K562 (cell line): Measurements from ENCODE around the gene TREM1. TPM values are rescaled to one million over a fixed set of nuclear protein-coding genes. Genes with fewer than 3 reads are reported as not detected.

Experiments used
- BRD9 ChIP-seq: fragments of 450-650 bp; IDR thresholded peaks from 2 replicates; pipeline ENCODE4 v1.6.1; 2018; ENCODE audit warnings: low read depth; ENCODE audit not compliant: partially characterized antibody
- CBX3 ChIP-seq, 2 experiments: IDR thresholded peaks; 1 replicate in 1 of 2; 2 replicates in 1 of 2; pipeline ENCODE4 v1.6.1; 2012; ENCODE audit warnings: inconsistent platforms in 2 of 2, low read length in 2 of 2, borderline replicate concordance in 1 of 2, control low read depth in 1 of 2
- CEBPB ChIP-seq: fragments of 450-650 bp; IDR thresholded peaks from 2 replicates; pipeline ENCODE4 v1.6.1; 2016; ENCODE audit warnings: missing genetic modification characterization, missing compliant biosample characterization
- CREB3 ChIP-seq: fragments of 450-650 bp; conservative IDR thresholded peaks from 2 replicates; pipeline ENCODE4 v1.6.1; 2016; ENCODE audit warnings: missing genetic modification characterization, low read depth, mild to moderate bottlenecking, missing compliant biosample characterization, moderate library complexity
- ETV6 ChIP-seq, 3 experiments: fragments of 150-350 bp in 1 of 3; sonication (generic) in 1 of 3; formaldehyde crosslinking in 1 of 3; IDR thresholded peaks; 2 replicates each; pipeline versions ENCODE4 v1.6.1 to v1.8.0; 2014 to 2022; ENCODE audit warnings: borderline replicate concordance in 2 of 3, low read depth in 2 of 3, antibody characterized with exemption in 1 of 3, low read length in 1 of 3, mild to moderate bottlenecking in 1 of 3, missing genetic modification reagents in 1 of 3
- FOXP1 ChIP-seq: sonication (generic); formaldehyde crosslinking; IDR thresholded peaks from 2 replicates; pipeline ENCODE4 v1.8.0; 2022; ENCODE audit warnings: mild to moderate bottlenecking, missing genetic modification reagents
- NBN ChIP-seq: fragments of 450-650 bp; IDR thresholded peaks from 2 replicates; pipeline ENCODE4 v1.6.1; 2016; ENCODE audit warnings: low read depth, mild to moderate bottlenecking
- NR4A1 ChIP-seq, 2 experiments: fragments of 250-450 bp in 1 of 2; fragments of 450-650 bp in 1 of 2; sonication (Bioruptor Pico) in 1 of 2; IDR thresholded peaks; 2 replicates each; pipeline versions ENCODE4 v1.4.0 to v1.6.1; 2016 to 2020; ENCODE audit warnings: mild to moderate bottlenecking in 2 of 2, missing compliant biosample characterization in 1 of 2, missing genetic modification characterization in 1 of 2, moderate library complexity in 1 of 2
- PRMT5 ChIP-seq: sonication (generic); formaldehyde crosslinking; IDR thresholded peaks from 2 replicates; pipeline ENCODE4 v1.5.0; 2020; ENCODE audit warnings: missing genetic modification reagents
- ZHX1 ChIP-seq: fragments of 150-350 bp; conservative IDR thresholded peaks from 2 replicates; pipeline ENCODE4 v1.6.1; 2014; ENCODE audit warnings: low read length
- ZNF133 ChIP-seq: fragments of 250-450 bp; sonication (Bioruptor Pico); IDR thresholded peaks from 2 replicates; pipeline ENCODE4 v1.4.0; 2020; ENCODE audit warnings: mild to moderate bottlenecking
- ZNF174 ChIP-seq: fragments of 250-450 bp; sonication (Bioruptor Pico); IDR thresholded peaks from 2 replicates; pipeline ENCODE4 v1.4.0; 2020; ENCODE audit warnings: mild to moderate bottlenecking
- ZNF41 ChIP-seq: fragments of 250-450 bp; sonication (Bioruptor Pico); conservative IDR thresholded peaks from 2 replicates; pipeline ENCODE4 v1.4.0; 2020; ENCODE audit warnings: mild to moderate bottlenecking
- polyA plus RNA-seq, 8 experiments: library from polyadenylated mRNA; depleted of rRNA in 4 of 8; stranded (reverse) in 5 of 8; unstranded in 3 of 8; fragments of >200 nt; fragmentation: Nextera tagmentation in 2 of 8; fragmentation: Illumina TruSeq in 1 of 8; extraction: Ambion mirVana in 2 of 8; extraction: Trizol in 1 of 8; gene quantifications; 2 replicates each; pipeline versions ENCODE4 v1.2.1 to v1.2.3, GENCODE V29; 2011 to 2014; ENCODE audit warnings: inconsistent platforms in 1 of 8, missing spikeins in 1 of 8
- total RNA-seq, 7 experiments: library from RNA; depleted of rRNA in 6 of 7; stranded (reverse); fragments of >200 nt in 6 of 7; fragmentation: Illumina TruSeq in 2 of 7; extraction: Trizol in 2 of 7; gene quantifications; 2 replicates each; pipeline versions ENCODE4 v1.2.1 to v1.2.3, GENCODE V29; 2011 to 2021; ENCODE audit warnings: low replicate concordance in 1 of 7

The TREM1 gene
- total and polyA plus RNA-seq, 9 of the 15 experiments (the other 6 are each of a cell fraction or from before 2014, with no cell fraction given): not detected

GRCh38 chr6:41278699-41279405 lies 7.6 kb downstream of the TREM1 start (continued):
- TF ChIP-seq ZHX1 (0 out of 2 replicates have a peak, but pooled peaks have one; percentile 30), ETV6 (IDR thresholded peaks at IDR 0.05; ENCODE audit: borderline replicate concordance in 1 of 2, low read depth in 2 of 2, low read length in 1 of 2) (0 out of 4 replicates have a peak, but pooled peaks of 1 of the 2 experiments have one; percentile 37), ETV6 (CRISPR knock-in tag; IDR thresholded peaks at IDR 0.05; ENCODE audit: borderline replicate concordance) (no peak), PRMT5 (CRISPR knock-in tag) (no peak), CEBPB (no peak), NR4A1 (CRISPR knock-in tag; IDR thresholded peaks at IDR 0.05) (no peak), NR4A1 (tag; IDR thresholded peaks at IDR 0.05) (no peak), ZNF133 (CRISPR knock-in tag) (no peak), CREB3 (tag) (no peak), CBX3 (IDR thresholded peaks at IDR 0.05; ENCODE audit: borderline replicate concordance in 1 of 2, low read length in 2 of 2) (peak in 1 of 2 experiments; percentile 86; a peak in 2 of 3 replicates), ZNF41 (no peak), FOXP1 (CRISPR knock-in tag) (no peak), BRD9 (peak; percentile 35), ZNF174 (CRISPR knock-in tag) (no peak), NBN (peak; percentile 89)
